GM23338 (cell line): ENCODE results near the gene NPPA. TPM values are rescaled to one million over a fixed set of nuclear protein-coding genes. Genes with fewer than 3 reads are reported as not detected.

Source experiments
- ATAC-seq: fragments of 200-7000 bp; cut with Tn5 transposase; 3 replicates; pipeline ENCODE4 v1.9.1; 2020
- DNase-seq: peaks from one replicate; pipeline ENCODE4 v3.0.0-alpha.2; 2015; ENCODE audit warnings: low spot score
- H2AFZ ChIP-seq: fragments of 200-600 bp; sonication (generic); 2 replicates; pipeline ENCODE4 v1.8.0; 2016; ENCODE audit warnings: antibody characterized with exemption, mild to moderate bottlenecking, moderate library complexity
- H3F3A ChIP-seq: fragments of 200-600 bp; sonication (generic); replicated peaks from 2 replicates; pipeline ENCODE4 v1.8.0; 2017; ENCODE audit warnings: antibody characterized with exemption, mixed run types, low read depth
- H3K27ac ChIP-seq: fragments of 200-600 bp; sonication (generic); 2 replicates; pipeline ENCODE4 v1.6.1; 2016; ENCODE audit warnings: low read depth
- H3K27me3 ChIP-seq: fragments of 200-600 bp; sonication (generic); 2 replicates; pipeline ENCODE4 v1.8.0; 2016; ENCODE audit warnings: mild to moderate bottlenecking, mixed run types, moderate library complexity; ENCODE audit not compliant: insufficient read depth
- H3K36me3 ChIP-seq: fragments of 200-600 bp; sonication (generic); 2 replicates; pipeline ENCODE4 v1.8.0; 2016; ENCODE audit warnings: mild to moderate bottlenecking; ENCODE audit not compliant: insufficient read depth
- H3K4me1 ChIP-seq: fragments of 200-600 bp; sonication (generic); 2 replicates; pipeline ENCODE4 v1.8.0; 2016; ENCODE audit warnings: mild to moderate bottlenecking, moderate library complexity; ENCODE audit not compliant: insufficient read depth
- H3K4me2 ChIP-seq: fragments of 200-600 bp; sonication (generic); 2 replicates; pipeline ENCODE4 v1.7.1; 2017; ENCODE audit warnings: mixed run types
- H3K4me3 ChIP-seq: fragments of 200-600 bp; sonication (generic); 2 replicates; pipeline ENCODE4 v1.6.1; 2016; ENCODE audit warnings: mixed run types
- H3K79me2 ChIP-seq: fragments of 200-600 bp; sonication (generic); replicated peaks from 2 replicates; pipeline ENCODE4 v1.8.0; 2017; ENCODE audit warnings: mild to moderate bottlenecking; ENCODE audit not compliant: insufficient read depth
- H3K9me2 ChIP-seq: fragments of 200-600 bp; sonication (generic); 2 replicates; pipeline ENCODE4 v1.8.0; 2017; ENCODE audit not compliant: insufficient read depth
- H4K20me1 ChIP-seq: fragments of 200-600 bp; sonication (generic); replicated peaks from 2 replicates; pipeline ENCODE4 v1.8.0; 2017; ENCODE audit warnings: mild to moderate bottlenecking; ENCODE audit not compliant: insufficient read depth
- H3K27ac Mint-ChIP-seq: 2 replicates; pipeline ENCODE4 v1.8.0; 2020; ENCODE audit warnings: inconsistent platforms, mild to moderate bottlenecking, moderate library complexity, mixed read lengths
- H3K27me3 Mint-ChIP-seq: 3 replicates; pipeline ENCODE4 v1.8.0; 2022; ENCODE audit warnings: low read depth, mild to moderate bottlenecking, moderate library complexity, mixed read lengths, inconsistent platforms; ENCODE audit not compliant: insufficient read depth, poor library complexity
- H3K36me3 Mint-ChIP-seq: 3 replicates; pipeline ENCODE4 v1.8.0; 2021; ENCODE audit warnings: low read depth, mild to moderate bottlenecking, inconsistent platforms, moderate library complexity, mixed read lengths
- H3K4me1 Mint-ChIP-seq: 3 replicates; pipeline ENCODE4 v1.8.0; 2020; ENCODE audit warnings: mild to moderate bottlenecking, inconsistent platforms, mixed read lengths
- H3K4me3 Mint-ChIP-seq: 3 replicates; pipeline ENCODE4 v1.8.0; 2021; ENCODE audit warnings: moderate library complexity, mild to moderate bottlenecking, inconsistent platforms, mixed read lengths
- H3K9me3 Mint-ChIP-seq: 3 replicates; pipeline ENCODE4 v1.8.0; 2020; ENCODE audit warnings: moderate library complexity, mild to moderate bottlenecking, inconsistent platforms, mixed read lengths
- EZH2 ChIP-seq: fragments of 200-600 bp; sonication (generic); IDR thresholded peaks from one replicate; pipeline ENCODE4 v1.8.0; 2017; ENCODE audit warnings: antibody characterized with exemption, mild to moderate bottlenecking, low read depth; ENCODE audit not compliant: unreplicated experiment
- EZH2phosphoT487 ChIP-seq: fragments of 200-600 bp; sonication (generic); IDR thresholded peaks from one replicate; pipeline ENCODE4 v1.8.1; 2018; ENCODE audit warnings: antibody characterized with exemption; ENCODE audit not compliant: unreplicated experiment
- POLR2AphosphoS5 ChIP-seq: IDR thresholded peaks from 2 replicates; pipeline ENCODE4 v1.6.1; 2016; ENCODE audit warnings: antibody characterized with exemption, low read depth
- STAT1 ChIP-seq: IDR thresholded peaks from one replicate; pipeline ENCODE4 v1.6.1; 2016; ENCODE audit warnings: antibody characterized with exemption; ENCODE audit not compliant: unreplicated experiment
- ZNF114 ChIP-seq: fragments of 250-450 bp; sonication (Bioruptor Pico); IDR thresholded peaks from 2 replicates; pipeline ENCODE4 v1.5.0; 2020; ENCODE audit warnings: mild to moderate bottlenecking, moderate library complexity
- ZNF331 ChIP-seq: fragments of 250-450 bp; sonication (Bioruptor Pico); IDR thresholded peaks from 2 replicates; pipeline ENCODE4 v1.5.0; 2020; ENCODE audit warnings: low read depth, mild to moderate bottlenecking, moderate library complexity
- ZNF462 ChIP-seq: fragments of 250-450 bp; sonication (Bioruptor Pico); IDR thresholded peaks from 2 replicates; pipeline ENCODE4 v1.5.0; 2020; ENCODE audit warnings: mild to moderate bottlenecking, moderate library complexity
- polyA plus RNA-seq: library from polyadenylated mRNA; unstranded; fragments of >200 nt; fragmentation: Nextera tagmentation; extraction: Ambion mirVana; gene quantifications from 2 replicates; pipeline ENCODE4 v1.2.1, GENCODE V29; 2016
- total RNA-seq: library from RNA; depleted of rRNA; stranded (reverse); fragments of >200 nt; shearing (Covaris generic); gene quantifications from 2 replicates; pipeline ENCODE4 v1.2.3, GENCODE V29; 2014
- TF ChIP-seq, protein P1 (sequence below): IDR thresholded peaks from 2 replicates; pipeline ENCODE4 v1.6.1; 2016; ENCODE audit warnings: antibody characterized with exemption

Gene NPPA
- total and polyA plus RNA-seq, 2 experiments from 2014 or later: 0.29 TPM; not detected in 1

DNA sequence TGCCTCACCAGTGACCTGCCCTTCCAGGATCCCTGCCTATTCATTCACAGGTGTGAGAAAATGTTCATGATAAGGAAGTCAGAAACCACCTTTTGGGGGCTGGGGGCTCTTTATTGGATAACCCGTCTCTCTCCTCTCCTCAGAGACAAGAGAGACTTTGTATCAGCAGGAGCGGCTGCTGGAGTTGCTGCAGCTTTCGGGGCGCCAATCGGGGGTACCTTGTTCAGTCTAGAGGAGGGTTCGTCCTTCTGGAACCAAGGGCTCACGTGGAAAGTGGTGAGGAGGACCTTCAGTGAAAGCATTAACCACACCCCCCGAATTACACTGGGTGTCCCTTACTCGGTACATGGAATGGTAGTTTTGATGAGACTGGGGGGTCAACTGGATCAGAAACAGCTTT, 20.6 kb downstream of the NPPA start:
- Mint-ChIP-seq H3K4me3 (no peak overlapping the region), H3K36me3 (peaks cover 55% of the 10 kb centered on the region), H3K27me3 (no peaks in the 10 kb centered on the region), H3K27ac (no peak overlapping the region), H3K9me3 (no peaks in the 10 kb centered on the region), H3K4me1 (no peaks in the 10 kb centered on the region)
- Histone ChIP-seq H4K20me1 (0 out of 2 replicates have a peak, but pooled peaks cover 3% of the 10 kb centered on the region), H2AFZ (no peak overlapping the region), H3K79me2 (no peaks in the 10 kb centered on the region), H3F3A (peaks cover 13% of the 10 kb centered on the region; the same call in 1 of the 2 replicates), H3K4me3 (no peak overlapping the region), H3K27ac (no peak overlapping the region), H3K36me3 (peaks cover 51% of the 10 kb centered on the region), H3K9me2 (no peaks in the 10 kb centered on the region), H3K4me2 (no peak overlapping the region), H3K4me1 (no peaks in the 10 kb centered on the region), H3K27me3 (no peaks in the 10 kb centered on the region)
- no peak for TF ChIP-seq ZNF462 (CRISPR knock-in tag)
- TF ChIP-seq ZNF114 (CRISPR knock-in tag): no peak
- TF ChIP-seq STAT1: no peak
- no peak for TF ChIP-seq EZH2phosphoT487
- TF ChIP-seq, protein P1, sequence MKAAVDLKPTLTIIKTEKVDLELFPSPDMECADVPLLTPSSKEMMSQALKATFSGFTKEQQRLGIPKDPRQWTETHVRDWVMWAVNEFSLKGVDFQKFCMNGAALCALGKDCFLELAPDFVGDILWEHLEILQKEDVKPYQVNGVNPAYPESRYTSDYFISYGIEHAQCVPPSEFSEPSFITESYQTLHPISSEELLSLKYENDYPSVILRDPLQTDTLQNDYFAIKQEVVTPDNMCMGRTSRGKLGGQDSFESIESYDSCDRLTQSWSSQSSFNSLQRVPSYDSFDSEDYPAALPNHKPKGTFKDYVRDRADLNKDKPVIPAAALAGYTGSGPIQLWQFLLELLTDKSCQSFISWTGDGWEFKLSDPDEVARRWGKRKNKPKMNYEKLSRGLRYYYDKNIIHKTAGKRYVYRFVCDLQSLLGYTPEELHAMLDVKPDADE: no peak
- TF ChIP-seq ZNF331 (CRISPR knock-in tag): no peak
- TF ChIP-seq EZH2: no peak
- TF ChIP-seq POLR2AphosphoS5: no peak
- DNase-seq (no peak), ATAC-seq (no peak)
